Activated T-cell treated with anti-CD3 and anti-CD28 coated beads, Interleukin-2, amount 50 U/mL, for 4 hours (primary cell): ENCODE results near the gene SEC22A. TPM values are rescaled to one million over a fixed set of nuclear protein-coding genes. Genes with fewer than 3 reads are reported as not detected.

ENCODE experiments used
- ATAC-seq, 2 donors: fragments of 200-7000 bp; cut with Tn5 transposase; one replicate each; pipeline ENCODE4 v1.10.0; 2021
- DNase-seq: peaks from one replicate; pipeline ENCODE4 v3.0.0-alpha.2; 2020
- H3K27me3 Mint-ChIP-seq: one replicate; pipeline ENCODE4 v1.8.0; 2021; ENCODE audit warnings: low read depth, mixed read lengths
- H3K36me3 Mint-ChIP-seq: one replicate; pipeline ENCODE4 v1.8.0; 2022; ENCODE audit warnings: mixed read lengths; ENCODE audit not compliant: insufficient read depth
- H3K4me1 Mint-ChIP-seq: one replicate; pipeline ENCODE4 v1.8.0; 2021; ENCODE audit warnings: low read depth, mixed read lengths
- H3K4me3 Mint-ChIP-seq: one replicate; pipeline ENCODE4 v1.8.0; 2021; ENCODE audit warnings: mild to moderate bottlenecking, moderate library complexity, mixed read lengths
- H3K9me3 Mint-ChIP-seq: one replicate; pipeline ENCODE4 v1.8.0; 2021; ENCODE audit warnings: mixed read lengths
- total RNA-seq, 3 donors: library from RNA; stranded (reverse); gene quantifications; one replicate each; pipeline ENCODE4 v1.2.1, GENCODE V29; 2021

Gene SEC22A
- total RNA-seq, 3 donors from 2014 or later: 9.9 to 15.3 (median 14.4) TPM

DNA sequence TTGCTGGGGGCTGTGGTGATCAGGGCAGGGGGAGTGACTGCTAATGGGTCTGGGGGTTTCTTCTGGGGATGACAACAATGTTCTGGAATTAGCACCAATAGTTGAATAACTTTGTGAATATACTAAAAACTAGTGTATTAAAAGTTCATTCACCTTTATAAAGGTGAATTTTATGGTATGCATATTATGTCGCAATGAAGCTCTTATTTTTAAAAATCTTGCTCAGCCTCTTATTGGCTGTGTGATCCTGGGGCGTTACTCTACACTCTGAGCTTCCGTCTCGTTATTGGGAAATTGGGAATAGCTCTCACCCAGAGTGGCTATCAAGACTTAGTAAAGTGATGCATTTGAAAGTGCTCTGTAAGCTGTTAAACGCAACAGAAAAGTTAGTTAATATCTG lies 105.3 kb downstream of the SEC22A start:
- no peak for ATAC-seq
- Mint-ChIP-seq H3K4me3 (no peak overlapping the region), H3K4me1 (no peaks in the 10 kb centered on the region), H3K36me3 (no peaks in the 10 kb centered on the region), H3K9me3 (no peaks in the 10 kb centered on the region), H3K27me3 (no peaks in the 10 kb centered on the region)
- DNase-seq: no peak

DNA sequence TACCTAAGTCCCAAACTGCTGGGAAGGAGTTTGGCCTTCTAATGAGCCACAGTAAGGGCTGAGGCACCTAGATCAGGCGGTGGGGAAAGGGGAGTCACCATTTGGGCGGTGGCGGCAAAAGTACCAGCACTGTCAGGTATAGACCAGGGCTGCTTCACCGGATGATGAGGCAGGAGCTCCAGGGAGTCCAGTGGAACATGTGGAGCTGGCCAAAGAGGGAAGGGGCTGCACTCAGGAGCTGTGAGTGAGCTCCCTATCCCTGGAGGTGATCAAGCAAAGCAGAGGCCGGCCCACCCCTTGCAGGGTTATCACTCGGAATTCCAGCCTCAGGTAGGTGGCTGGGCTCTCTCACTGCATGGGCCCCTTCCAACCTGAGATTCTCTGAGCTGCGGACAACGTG lies 108.4 kb downstream of the SEC22A start:
- peaks cover 2% of the 10 kb centered on the region for H3K4me1 Mint-ChIP-seq
- H3K9me3 Mint-ChIP-seq: no peaks in the 10 kb centered on the region
- DNase-seq (no peak), ATAC-seq (no peak)
- H3K36me3 Mint-ChIP-seq: no peaks in the 10 kb centered on the region
- H3K4me3 Mint-ChIP-seq: no peak overlapping the region
- H3K27me3 Mint-ChIP-seq: peaks cover 5% of the 10 kb centered on the region

DNA sequence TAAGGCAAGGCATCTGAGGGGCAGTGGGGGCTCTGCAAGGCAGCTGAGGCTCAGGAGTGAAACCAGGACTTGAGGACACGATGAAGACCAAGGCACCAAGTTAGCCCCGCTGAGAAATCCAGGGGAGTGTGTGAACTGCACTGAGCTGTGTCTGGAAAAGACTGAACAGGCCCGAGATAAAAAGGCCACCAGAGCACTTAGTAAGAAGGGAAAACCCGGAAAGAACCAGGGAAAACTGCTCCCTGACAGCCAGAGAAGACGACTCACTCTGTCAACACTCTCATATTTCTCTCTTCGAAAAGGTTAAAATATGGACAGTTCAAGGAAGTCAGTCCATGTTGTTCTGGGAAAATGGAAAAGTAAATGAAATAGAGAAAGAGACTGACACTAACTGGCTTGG lies 109.0 kb downstream of the SEC22A start:
- no peaks in the 10 kb centered on the region for H3K9me3 Mint-ChIP-seq
- H3K4me3 Mint-ChIP-seq: no peak overlapping the region
- no peaks in the 10 kb centered on the region for H3K36me3 Mint-ChIP-seq
- DNase-seq (no peak), ATAC-seq (no peak)
- peaks cover 7% of the 10 kb centered on the region for H3K27me3 Mint-ChIP-seq
- H3K4me1 Mint-ChIP-seq: peaks cover 2% of the 10 kb centered on the region

DNA sequence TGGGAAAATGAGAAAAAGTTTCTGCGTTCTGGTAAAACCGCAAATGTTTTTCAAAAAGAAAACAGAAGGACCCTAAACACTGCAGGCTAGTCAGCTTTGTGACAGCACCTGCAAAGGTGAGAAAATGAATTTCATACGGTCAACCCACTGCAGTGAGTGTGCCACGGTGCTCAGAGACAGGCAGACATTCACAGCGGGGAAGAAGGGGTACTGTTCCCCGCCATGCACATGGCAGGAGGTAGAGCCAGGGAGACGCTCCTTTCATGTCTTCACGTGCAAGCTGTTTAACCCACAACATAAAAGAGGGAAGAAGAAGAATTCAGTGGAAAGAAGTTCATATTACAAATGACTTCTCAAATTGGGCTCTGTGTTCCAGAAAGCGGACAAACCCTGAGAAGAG lies 109.5 kb downstream of the SEC22A start:
- peaks cover 2% of the 10 kb centered on the region for H3K4me1 Mint-ChIP-seq
- H3K9me3 Mint-ChIP-seq: no peaks in the 10 kb centered on the region
- DNase-seq (no peak), ATAC-seq (no peak)
- H3K27me3 Mint-ChIP-seq: peaks cover 8% of the 10 kb centered on the region
- no peak overlapping the region for H3K4me3 Mint-ChIP-seq
- H3K36me3 Mint-ChIP-seq: no peaks in the 10 kb centered on the region

DNA sequence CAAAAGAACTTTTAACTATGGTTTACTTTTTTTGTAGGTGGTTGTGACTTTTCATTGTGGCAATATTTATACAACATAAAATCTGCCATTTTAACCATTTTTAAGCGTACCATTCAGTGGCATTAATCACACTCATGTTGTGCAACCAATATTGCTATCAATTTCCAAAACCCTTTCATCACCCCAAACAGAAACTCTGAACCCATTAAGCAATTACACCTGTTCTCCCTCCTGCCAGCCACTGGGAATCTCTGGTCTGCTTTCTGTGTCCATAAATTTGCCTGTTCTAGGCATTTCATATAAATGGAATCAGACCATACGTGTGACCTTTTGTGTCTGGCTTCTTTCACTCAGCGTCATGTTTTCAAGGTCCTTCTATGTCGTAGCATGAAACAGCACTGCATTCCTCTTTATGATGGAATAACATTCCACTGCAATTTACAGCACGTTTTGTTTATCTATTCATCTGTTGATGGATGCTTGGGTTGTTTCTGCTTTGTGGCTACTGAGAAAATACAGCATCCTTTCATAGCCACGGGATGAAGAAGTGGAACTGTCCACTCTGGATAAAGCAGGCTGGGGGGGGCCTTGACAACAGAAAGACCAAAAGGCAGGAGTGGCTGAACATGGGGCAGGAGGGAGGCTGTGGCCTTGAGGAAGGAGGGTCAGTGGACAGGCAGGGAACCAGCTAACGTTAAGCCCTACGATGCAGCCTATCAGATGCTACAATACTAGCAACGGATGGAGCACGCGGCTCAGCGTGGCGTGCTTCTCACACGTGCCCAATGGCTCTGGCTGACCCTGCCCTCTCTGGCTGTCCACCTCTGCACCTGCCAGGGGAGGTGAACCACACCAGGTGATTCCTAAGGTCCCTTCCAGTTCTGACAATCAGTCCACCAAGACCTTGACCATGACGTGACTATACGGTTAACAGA lies 110.9 kb downstream of the SEC22A start:
- Mint-ChIP-seq H3K4me3 (no peak overlapping the region), H3K27me3 (peaks cover 11% of the 10 kb centered on the region), H3K36me3 (no peaks in the 10 kb centered on the region), H3K9me3 (no peaks in the 10 kb centered on the region), H3K4me1 (peaks cover 2% of the 10 kb centered on the region)
- DNase-seq (no peak), ATAC-seq (no peak)

DNA sequence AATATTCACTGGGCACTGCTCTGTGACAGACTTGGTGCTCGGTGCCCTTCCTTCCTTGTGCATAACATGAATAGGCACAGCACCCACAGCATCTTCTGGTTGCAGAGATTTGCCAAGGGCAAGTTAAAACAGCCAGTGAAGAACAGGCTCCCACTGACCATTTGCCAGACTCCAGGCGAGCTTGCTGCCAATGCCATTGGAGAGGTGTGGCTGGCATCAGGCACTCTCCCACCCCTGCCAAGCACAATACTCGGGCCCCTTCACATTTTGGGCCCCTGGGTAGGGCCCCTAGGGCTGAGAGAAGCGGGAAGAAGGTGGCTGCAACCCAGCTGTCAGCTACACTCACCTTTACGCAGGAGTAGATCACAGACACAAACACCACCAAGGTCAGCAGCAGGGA lies 112.1 kb downstream of the SEC22A start:
- Mint-ChIP-seq H3K36me3 (no peaks in the 10 kb centered on the region), H3K4me3 (no peak overlapping the region), H3K27me3 (peaks cover 11% of the 10 kb centered on the region), H3K4me1 (peaks cover 2% of the 10 kb centered on the region), H3K9me3 (no peaks in the 10 kb centered on the region)
- DNase-seq (no peak), ATAC-seq (no peak)

DNA sequence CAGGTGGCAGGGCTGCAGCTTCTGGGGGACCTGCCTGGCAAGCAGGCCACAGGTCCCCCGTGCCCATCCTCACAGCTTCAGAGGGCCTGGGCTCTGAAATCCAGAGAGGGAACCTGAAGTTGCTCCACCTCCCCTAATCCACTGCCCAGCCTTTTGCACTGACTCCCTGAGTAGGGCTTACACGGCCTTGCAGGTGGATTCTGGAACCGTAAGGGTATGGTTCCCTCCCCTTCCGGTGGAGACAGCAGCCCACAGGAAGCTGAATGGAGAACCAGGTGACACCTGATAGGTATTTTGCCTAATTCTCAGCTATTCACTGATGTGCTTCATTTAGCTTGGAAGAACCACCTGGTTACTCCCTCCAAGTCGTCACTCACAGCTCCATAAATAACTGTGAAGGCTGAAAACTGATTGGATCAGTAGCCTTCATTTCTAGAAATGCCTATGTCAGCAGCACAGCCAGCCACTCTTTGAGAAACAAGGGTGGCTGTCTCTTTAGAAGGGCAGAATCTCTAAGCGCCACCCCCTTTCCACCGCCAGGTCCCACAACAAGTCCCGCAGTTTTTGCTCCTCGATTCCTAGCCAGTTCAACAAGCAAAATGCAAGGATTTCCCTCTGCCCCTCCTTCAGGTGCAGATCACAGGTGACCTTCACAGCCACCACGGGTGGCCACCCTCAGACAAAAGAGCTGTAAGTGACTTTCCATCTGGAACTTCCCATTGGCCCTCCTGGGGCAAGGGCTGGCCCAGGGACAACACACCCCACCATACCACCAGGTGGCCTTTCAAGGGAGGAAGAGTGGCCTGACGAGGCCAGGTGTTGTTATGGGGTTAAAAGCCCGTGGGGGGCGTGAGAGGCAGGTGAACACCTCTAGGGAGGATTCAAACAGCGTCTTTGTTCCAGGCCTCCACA lies 112.9 kb downstream of the SEC22A start:
- no peaks in the 10 kb centered on the region for H3K9me3 Mint-ChIP-seq
- DNase-seq (no peak), ATAC-seq (no peak)
- peaks cover 2% of the 10 kb centered on the region for H3K4me1 Mint-ChIP-seq
- H3K36me3 Mint-ChIP-seq: no peaks in the 10 kb centered on the region
- H3K4me3 Mint-ChIP-seq: no peak overlapping the region
- H3K27me3 Mint-ChIP-seq: peaks cover 11% of the 10 kb centered on the region

DNA sequence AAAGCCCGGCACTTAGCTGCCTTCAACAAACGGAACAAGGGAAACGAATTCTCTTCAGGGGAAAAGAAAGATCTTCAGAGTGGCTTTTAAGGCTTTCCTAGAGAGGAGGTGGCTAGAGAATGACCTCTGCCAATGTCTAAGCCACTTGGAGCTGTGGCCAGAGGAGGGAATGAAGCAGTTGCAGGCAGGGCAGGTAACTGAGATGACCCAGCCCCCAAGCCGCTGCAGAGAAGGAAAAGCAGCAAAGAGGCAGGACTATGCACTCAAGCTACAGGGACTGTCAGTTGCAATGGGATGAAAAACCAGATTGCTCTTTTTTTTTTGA lies 113.5 kb downstream of the SEC22A start:
- ATAC-seq (no peak), DNase-seq (no peak)
- Mint-ChIP-seq H3K9me3 (no peaks in the 10 kb centered on the region), H3K27me3 (peaks cover 14% of the 10 kb centered on the region), H3K36me3 (no peaks in the 10 kb centered on the region), H3K4me3 (no peak overlapping the region), H3K4me1 (peaks cover 2% of the 10 kb centered on the region)

DNA sequence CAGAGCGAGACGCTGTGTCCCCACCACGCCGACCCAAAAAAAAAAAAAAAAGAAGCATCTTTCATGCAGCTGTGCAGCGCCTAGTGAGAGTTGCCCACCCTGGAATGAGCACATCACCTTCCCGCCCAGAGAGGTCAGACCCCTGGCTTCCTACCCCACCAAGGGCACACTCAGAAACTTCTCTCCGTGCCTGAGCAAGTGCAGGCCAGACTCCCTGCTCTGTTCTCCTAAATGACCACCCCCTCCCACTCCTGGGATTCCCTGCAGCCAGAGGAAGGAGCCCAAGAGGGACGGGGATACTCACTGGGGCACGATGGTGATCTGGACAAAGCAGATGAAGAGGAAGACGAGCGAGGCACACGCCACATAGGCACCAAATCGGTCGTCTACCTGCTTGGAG lies 116.0 kb downstream of the SEC22A start:
- Mint-ChIP-seq H3K27me3 (peaks cover 20% of the 10 kb centered on the region), H3K9me3 (no peaks in the 10 kb centered on the region), H3K4me1 (peaks cover 2% of the 10 kb centered on the region), H3K36me3 (no peaks in the 10 kb centered on the region), H3K4me3 (no peak overlapping the region)
- DNase-seq (no peak), ATAC-seq (no peak)

DNA sequence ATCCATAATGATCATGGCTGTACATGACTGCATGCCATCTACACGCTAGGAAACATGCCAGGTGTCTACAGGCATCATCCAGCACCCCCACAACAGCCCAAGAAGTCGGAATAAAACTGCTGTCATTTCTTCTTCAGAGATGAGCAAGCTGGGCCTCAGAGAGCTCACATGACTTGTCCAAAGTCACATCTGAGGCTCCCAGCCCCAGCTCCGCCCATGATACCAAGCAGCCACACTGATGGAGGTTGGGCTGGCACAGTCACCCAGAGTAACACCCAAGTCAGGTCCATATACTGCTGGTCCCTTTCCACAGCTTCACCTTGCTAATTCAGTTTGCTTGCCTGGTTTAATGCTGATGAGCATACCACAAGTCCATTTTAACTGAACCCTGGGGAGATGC lies 116.6 kb downstream of the SEC22A start:
- Mint-ChIP-seq H3K27me3 (peaks cover 23% of the 10 kb centered on the region), H3K4me1 (peaks cover 2% of the 10 kb centered on the region), H3K36me3 (no peaks in the 10 kb centered on the region), H3K9me3 (no peaks in the 10 kb centered on the region), H3K4me3 (no peak overlapping the region)
- DNase-seq (no peak), ATAC-seq (no peak)

DNA sequence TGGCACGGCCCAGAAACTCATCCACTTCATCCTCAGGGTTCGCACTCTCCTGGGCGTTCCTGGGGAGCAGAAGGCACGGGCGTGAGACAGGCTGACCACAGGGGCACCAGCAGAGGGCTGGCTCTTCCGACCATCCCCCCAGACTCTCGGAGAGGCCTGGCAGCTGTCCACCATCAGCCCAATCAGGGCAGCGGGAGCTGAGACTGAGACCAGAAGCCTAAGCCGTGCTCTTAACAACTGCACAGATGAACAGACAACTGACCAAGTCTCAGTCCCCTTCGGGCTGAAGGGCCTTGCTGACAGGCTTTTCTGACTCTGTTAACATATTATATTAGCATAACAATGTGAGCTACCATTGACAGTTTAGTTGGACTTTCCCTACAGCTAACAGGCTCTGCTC lies 118.0 kb downstream of the SEC22A start:
- peaks cover 27% of the 10 kb centered on the region for H3K27me3 Mint-ChIP-seq
- no peak overlapping the region for H3K4me3 Mint-ChIP-seq
- ATAC-seq (no peak), DNase-seq (no peak)
- no peaks in the 10 kb centered on the region for H3K4me1 Mint-ChIP-seq
- H3K9me3 Mint-ChIP-seq: no peaks in the 10 kb centered on the region
- H3K36me3 Mint-ChIP-seq: no peaks in the 10 kb centered on the region

DNA sequence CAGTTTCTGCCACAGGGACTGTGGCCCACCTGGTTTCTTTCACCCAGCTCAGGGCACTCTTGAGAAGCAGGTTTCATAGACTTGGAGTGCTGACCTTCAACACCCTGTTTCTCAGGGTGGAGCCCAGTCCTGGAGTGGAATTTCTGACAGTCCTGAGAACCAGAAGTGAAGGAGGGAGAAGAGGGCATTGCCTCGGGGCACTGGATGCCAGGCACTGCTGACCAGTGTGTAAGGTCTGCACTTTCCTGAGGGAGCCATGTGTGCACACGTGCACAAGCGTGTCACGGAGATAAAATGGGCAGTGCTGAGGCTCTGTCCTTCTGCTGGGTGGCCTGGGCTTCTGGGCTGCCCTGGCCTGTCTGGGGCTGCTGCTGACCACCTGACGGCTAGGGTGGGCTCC lies 118.5 kb downstream of the SEC22A start:
- Mint-ChIP-seq H3K9me3 (no peaks in the 10 kb centered on the region), H3K4me1 (no peaks in the 10 kb centered on the region), H3K4me3 (no peak overlapping the region), H3K36me3 (no peaks in the 10 kb centered on the region), H3K27me3 (peaks cover 22% of the 10 kb centered on the region)
- ATAC-seq: no peak
- no peak for DNase-seq

DNA sequence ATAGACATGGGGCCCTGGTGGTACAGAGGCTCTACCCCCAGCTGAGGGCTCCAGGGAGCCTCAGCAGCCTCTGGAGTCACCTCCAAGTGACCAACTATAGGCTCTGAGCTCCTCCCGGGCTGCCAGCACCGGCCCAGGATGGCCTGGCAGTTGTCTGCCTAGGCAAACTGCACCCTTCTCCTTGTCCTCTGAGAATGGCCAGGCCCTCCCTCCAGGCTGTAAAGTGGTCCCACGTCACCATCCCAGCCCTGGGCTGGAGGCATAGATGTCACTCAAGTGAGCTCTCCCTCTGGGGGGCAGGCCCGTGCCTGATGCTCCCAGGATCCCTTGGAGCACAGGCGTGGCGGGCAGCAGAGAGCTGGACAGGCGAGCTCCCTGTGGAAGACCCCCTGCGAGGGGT lies 120.1 kb downstream of the SEC22A start:
- DNase-seq (no peak), ATAC-seq (no peak)
- no peak overlapping the region for H3K4me3 Mint-ChIP-seq
- peaks cover 19% of the 10 kb centered on the region for H3K27me3 Mint-ChIP-seq
- H3K9me3 Mint-ChIP-seq: no peaks in the 10 kb centered on the region
- no peaks in the 10 kb centered on the region for H3K4me1 Mint-ChIP-seq
- no peaks in the 10 kb centered on the region for H3K36me3 Mint-ChIP-seq

DNA sequence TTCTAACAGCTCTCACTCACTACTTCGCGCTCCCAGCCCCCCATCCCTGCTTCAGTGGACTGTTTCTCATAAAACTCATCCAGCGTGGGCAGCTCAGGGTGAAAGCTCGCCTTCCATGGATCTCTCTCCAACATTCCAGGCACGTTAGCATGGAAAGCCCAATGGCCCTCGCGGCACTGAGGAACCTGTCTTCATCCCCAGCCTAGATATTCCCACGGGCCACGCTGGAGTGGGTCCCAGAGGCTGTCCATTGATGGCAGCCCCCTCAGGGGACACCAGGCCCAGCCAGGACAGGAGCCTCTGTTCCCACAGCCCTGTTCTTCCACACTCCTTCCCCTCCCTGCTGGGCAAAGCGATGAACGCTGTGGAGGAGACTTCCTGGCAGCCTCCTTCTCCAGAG lies 121.1 kb downstream of the SEC22A start:
- no peaks in the 10 kb centered on the region for H3K36me3 Mint-ChIP-seq

More for the DNA sequence above, 121.1 kb downstream of the SEC22A start:
- DNase-seq (no peak), ATAC-seq (no peak)
- Mint-ChIP-seq H3K4me3 (no peak overlapping the region), H3K4me1 (no peaks in the 10 kb centered on the region), H3K27me3 (peaks cover 16% of the 10 kb centered on the region), H3K9me3 (no peaks in the 10 kb centered on the region)
